ENCODE data around the gene SLC51A.

- TF ChIP-seq POLR2AphosphoS5 (IDR thresholded peaks at IDR 0.05; ENCODE audit: low read depth, low read length), result no peak
- no peak for TF ChIP-seq TAF1 (IDR thresholded peaks at IDR 0.05; ENCODE audit: low read depth, low read length)
- TF ChIP-seq POLR2A (IDR thresholded peaks at IDR 0.05; ENCODE audit: low read depth, low read length), result no peak
- no peak for TF ChIP-seq SPI1 (IDR thresholded peaks at IDR 0.05; ENCODE audit: low read depth, low read length)
- TF ChIP-seq PAX5 (IDR thresholded peaks at IDR 0.05; ENCODE audit: insufficient read depth, low read length, severe bottlenecking), result no peak
Observed at GRCh38 chr3:196174652-196175051, 41.7 kb upstream of the SLC51A start.
